D721Med (cell line): ENCODE results near the gene PCSK2.

Experiments used
- DNase-seq: peaks from one replicate; pipeline ENCODE4 v3.0.0; 2011; ENCODE audit warnings: low spot score; ENCODE audit not compliant: insufficient read length
- FAIRE-seq: peaks from 2 replicates; lab custom pipeline; 2011; peaks lifted over from hg19 to GRCh38; lab: Jason Lieb, UNC
- TF ChIP-seq, protein P1 (sequence below): IDR thresholded peaks from 2 replicates; pipeline ENCODE4 v1.5.1; 2012; ENCODE audit warnings: mild to moderate bottlenecking, control low read depth; ENCODE audit not compliant: insufficient read depth; ENCODE audit errors: missing control alignments

PCSK2 gene

DNA sequence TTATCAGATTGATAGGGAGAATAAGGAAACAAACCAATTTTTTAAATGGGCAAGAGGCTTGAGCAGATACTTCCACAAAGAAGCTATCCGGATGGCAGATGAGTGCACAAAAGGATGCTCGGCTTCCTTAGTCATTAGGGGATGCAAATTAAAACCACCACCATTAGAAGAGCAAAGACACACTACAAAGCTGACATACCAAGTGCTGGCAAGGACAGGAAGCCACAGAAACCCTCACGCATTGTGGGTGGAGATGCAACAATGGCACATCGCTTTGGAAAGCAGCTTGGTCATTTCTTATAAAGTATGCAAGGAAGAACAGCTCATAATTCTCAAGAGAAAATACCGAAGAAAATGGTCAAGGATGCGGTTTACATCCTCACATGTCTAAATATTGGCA lies 284.6 kb downstream of the PCSK2 start:
- no peak for DNase-seq
- no peak for FAIRE-seq

DNA sequence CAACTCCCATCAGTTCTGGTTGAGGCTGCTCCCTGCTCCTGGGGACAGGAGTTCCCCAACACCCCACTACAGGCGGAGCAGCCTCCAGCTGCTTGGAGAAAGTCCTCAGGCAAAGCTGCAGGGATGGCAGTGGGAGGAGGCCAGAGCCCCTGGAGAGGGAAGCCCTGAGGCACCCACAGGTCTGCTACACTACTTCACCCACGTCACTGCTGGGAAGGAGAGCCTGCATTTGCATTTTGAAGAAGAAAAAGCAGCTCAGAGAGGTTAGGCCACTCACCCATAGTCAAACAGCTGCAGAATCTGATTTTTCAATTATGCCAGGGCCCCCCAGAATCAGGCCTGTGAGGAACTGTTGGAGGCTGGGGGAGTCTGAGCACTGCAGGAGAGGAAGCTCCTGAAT lies 287.1 kb downstream of the PCSK2 start:
- TF ChIP-seq, protein P1, sequence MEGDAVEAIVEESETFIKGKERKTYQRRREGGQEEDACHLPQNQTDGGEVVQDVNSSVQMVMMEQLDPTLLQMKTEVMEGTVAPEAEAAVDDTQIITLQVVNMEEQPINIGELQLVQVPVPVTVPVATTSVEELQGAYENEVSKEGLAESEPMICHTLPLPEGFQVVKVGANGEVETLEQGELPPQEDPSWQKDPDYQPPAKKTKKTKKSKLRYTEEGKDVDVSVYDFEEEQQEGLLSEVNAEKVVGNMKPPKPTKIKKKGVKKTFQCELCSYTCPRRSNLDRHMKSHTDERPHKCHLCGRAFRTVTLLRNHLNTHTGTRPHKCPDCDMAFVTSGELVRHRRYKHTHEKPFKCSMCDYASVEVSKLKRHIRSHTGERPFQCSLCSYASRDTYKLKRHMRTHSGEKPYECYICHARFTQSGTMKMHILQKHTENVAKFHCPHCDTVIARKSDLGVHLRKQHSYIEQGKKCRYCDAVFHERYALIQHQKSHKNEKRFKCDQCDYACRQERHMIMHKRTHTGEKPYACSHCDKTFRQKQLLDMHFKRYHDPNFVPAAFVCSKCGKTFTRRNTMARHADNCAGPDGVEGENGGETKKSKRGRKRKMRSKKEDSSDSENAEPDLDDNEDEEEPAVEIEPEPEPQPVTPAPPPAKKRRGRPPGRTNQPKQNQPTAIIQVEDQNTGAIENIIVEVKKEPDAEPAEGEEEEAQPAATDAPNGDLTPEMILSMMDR, result no peak
- FAIRE-seq, result no peak

More for the DNA sequence above, 284.6 kb downstream of the PCSK2 start:
- TF ChIP-seq, protein P1, result no peak

DNA sequence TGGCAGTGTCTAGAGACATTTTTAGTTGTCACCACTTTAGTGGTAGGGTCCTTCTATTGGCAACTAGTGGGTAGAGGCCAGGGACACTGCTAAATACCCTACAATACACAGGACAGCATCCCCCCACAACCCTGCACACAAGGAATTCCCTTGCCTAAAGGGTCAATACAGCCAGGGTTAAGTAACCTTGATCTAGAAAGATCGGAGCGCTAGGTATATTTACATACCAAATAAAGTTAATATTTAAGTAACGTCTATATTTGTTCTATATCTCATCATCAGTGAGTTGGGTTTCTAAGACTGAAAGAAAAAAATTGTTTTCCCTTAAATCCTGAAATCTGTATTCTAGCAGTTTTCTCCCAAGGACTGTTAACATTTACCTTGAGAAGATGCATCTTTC lies 288.2 kb downstream of the PCSK2 start:
- TF ChIP-seq, protein P1, result no peak
- FAIRE-seq (no peak), DNase-seq (no peak)

More for the DNA sequence above, 287.1 kb downstream of the PCSK2 start:
- DNase-seq, result no peak

DNA sequence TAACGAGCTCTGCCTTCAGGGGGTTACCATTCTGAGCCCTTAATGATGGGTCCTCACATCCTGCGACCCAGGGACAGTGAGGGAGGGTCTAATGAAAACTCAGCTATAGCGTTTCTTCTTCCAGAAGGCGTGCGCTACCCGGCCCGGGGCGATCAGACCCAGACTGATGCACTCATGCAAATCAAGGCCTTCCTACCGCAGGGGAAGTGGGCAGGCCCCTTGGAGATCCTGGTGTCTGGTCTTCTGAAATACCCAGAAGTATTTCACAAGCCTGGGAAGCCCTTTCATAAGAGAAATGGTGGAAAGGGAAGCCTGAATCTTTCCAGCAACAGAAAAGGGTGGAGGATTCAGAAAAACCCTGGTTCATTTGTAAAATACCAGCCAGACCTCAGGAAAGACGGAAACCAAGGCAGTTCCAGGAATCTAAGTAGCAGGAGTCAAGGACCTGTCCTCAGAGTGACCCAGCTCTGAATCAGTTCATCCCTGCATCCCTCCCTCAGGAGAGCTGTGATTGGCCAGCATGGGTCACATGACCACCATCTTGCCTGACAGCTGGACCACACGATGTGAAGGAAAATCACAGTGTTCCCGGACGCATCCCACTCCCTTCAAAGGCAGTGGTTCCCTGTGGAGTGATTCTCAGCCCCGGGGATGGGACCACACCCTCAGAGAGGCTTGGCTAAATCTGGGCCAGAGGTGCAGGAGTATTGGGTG lies 291.7 kb downstream of the PCSK2 start:
- DNase-seq (no peak), FAIRE-seq (no peak)
- TF ChIP-seq, protein P1, result no peak

DNA sequence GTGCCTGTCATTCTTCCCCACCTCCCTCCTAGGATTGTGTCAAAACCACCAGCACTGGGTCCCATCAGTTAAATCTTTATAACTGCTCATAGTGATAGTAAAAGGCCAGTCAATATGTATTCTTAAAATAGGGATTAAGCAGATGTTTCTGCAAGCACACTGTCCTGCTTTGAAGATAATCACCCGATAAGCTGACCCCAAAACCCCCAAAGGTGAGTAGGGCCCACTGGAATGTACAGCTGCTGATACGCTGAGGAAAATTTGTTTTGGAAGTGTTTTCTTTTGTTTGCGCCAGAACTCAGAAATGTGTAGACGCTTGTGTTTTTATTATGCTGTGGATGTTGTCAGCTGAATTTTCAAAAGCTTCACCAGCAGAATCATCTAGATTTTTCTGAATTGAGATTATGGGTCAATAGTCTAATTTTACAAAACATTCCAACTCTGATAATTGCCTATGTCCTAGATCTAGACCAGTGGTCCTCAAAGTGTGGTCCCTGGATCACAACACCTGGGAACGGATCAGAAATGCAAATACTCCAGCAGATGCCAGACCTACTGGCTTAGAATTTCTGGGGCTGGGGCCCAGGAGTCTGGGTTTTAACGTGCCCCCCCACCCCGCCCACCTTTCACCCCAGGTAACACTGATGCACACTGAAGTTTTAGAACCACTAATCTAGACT lies 292.9 kb downstream of the PCSK2 start:
- TF ChIP-seq, protein P1, result no peak
- FAIRE-seq (no peak), DNase-seq (no peak)

DNA sequence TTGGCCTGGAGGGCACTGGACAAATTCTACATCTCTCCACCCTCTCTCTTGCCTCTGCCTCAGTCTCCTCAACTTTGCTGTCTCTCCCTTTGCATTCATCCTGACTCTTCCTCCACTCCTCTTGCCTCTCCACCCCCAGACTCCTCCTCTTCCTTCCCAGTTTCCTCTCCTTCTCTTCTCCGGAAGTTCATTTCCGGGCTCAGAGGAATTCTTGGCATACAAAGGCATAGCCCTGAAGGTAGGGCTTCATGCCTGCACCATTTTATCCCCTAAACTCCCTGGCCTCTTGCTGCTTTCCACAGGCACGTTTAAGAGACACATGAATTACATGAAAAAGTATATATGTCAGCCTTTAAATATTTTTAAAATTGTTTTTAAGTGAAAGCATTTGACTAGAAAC lies 293.7 kb downstream of the PCSK2 start:
- DNase-seq, result no peak
- FAIRE-seq, result no peak
- TF ChIP-seq, protein P1, result no peak

DNA sequence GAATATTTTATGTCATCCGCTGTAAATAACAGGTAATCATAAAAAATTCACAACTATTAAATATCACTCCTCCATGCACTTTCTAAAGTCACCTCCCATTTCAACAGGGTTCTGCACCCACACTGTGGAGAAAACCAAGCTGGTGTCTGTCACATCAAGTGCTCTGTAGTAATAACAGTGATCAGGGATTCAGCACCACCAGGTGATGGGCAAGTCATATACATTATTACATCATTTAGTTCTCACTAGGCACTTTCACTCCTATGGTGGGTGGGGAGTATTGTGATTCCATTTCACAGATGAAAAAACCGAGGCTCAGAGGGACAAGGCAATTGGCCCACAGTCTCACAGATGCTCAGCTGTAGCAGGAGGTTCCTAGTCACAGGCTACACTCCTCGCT lies 295.7 kb downstream of the PCSK2 start:
- FAIRE-seq (no peak), DNase-seq (no peak)
- TF ChIP-seq, protein P1, result no peak
